Endothelial cell of umbilical vein (primary cell): Measurements from ENCODE around the gene RBM17. TPM values are rescaled to one million over a fixed set of nuclear protein-coding genes. Genes with fewer than 3 reads are reported as not detected.

Experiments used
- BruUV-seq: library from RNA; stranded (reverse); fragments of 400-500 nt; replicated peaks from 2 replicates; lab custom pipeline; 2021; lab: Mats Ljungman, UMichigan
- CTCF ChIA-PET: fragments of 300-600, 350-600 bp; sonication (Branson Sonifier 250); formaldehyde crosslinking; loops from one replicate; lab custom pipeline; 2021; ENCODE audit warnings: antibody characterized with exemption, inconsistent platforms; lab: Charles Lee
- POLR2A ChIA-PET: fragments of 300-600, 350-600 bp; sonication (Branson Sonifier 250); formaldehyde crosslinking; loops from one replicate; lab custom pipeline; 2021; ENCODE audit warnings: antibody characterized with exemption, inconsistent platforms; lab: Charles Lee
- DNase-seq: peaks from one replicate; pipeline ENCODE4 v3.0.0-alpha.2; 2011; ENCODE audit warnings: low read depth, low spot score
- FAIRE-seq: peaks from 2 replicates; lab custom pipeline; 2011; peaks lifted over from hg19 to GRCh38; lab: Jason Lieb, UNC
- H2AFZ ChIP-seq: 2 replicates; pipeline ENCODE4 v1.6.0; 2012; ENCODE audit warnings: low read depth, low read length, control low read depth, inconsistent platforms
- H3K27ac ChIP-seq: 2 replicates; pipeline ENCODE4 v1.5.1; 2011; ENCODE audit warnings: low read depth, mild to moderate bottlenecking, control low read depth, low read length, moderate library complexity; ENCODE audit not compliant: insufficient read depth
- H3K27me3 ChIP-seq, 2 experiments: 2 replicates each; pipeline versions ENCODE4 v1.6.0 to v1.6.1; 2011; ENCODE audit warnings: low read length in 2 of 2, mixed read lengths in 1 of 2; ENCODE audit not compliant: control insufficient read depth in 2 of 2, insufficient read depth in 2 of 2
- H3K36me3 ChIP-seq, 2 experiments: 2 replicates in 1 of 2; 3 replicates in 1 of 2; pipeline ENCODE4 v1.5.1; 2011; ENCODE audit warnings: low read length in 2 of 2, mild to moderate bottlenecking in 1 of 2, moderate library complexity in 1 of 2; ENCODE audit not compliant: control insufficient read depth in 2 of 2, insufficient read depth in 2 of 2; ENCODE audit errors: extremely low read depth in 1 of 2
- H3K4me1 ChIP-seq: 3 replicates; pipeline ENCODE4 v1.5.1; 2011; ENCODE audit warnings: mild to moderate bottlenecking, low read length; ENCODE audit not compliant: control insufficient read depth, insufficient read depth; ENCODE audit errors: extremely low read depth
- H3K4me2 ChIP-seq: 2 replicates; pipeline ENCODE4 v1.6.1; 2011; ENCODE audit warnings: low read length, control low read depth, mixed read lengths; ENCODE audit not compliant: insufficient read depth
- H3K4me3 ChIP-seq, 3 experiments: fragments of 200-600 bp in 1 of 3; sonication (generic), shearing (Covaris generic) in 1 of 3; replicated peaks in 1 of 3; 2 replicates each; pipeline ENCODE4 v1.5.1; 2011 to 2016; ENCODE audit warnings: control low read depth in 3 of 3, low read length in 3 of 3, mild to moderate bottlenecking in 2 of 3, inconsistent platforms in 1 of 3, low read depth in 1 of 3, moderate library complexity in 1 of 3; ENCODE audit not compliant: insufficient read depth in 1 of 3
- H3K79me2 ChIP-seq: 2 replicates; pipeline ENCODE4 v1.6.0; 2012; ENCODE audit warnings: low read length, inconsistent platforms; ENCODE audit not compliant: control insufficient read depth, insufficient read depth
- H3K9ac ChIP-seq: replicated peaks from 2 replicates; pipeline ENCODE3; 2011; ENCODE audit warnings: low read length, control low read depth; ENCODE audit not compliant: insufficient read depth; ENCODE audit errors: extremely low read depth
- H3K9me1 ChIP-seq: replicated peaks from 3 replicates; pipeline ENCODE4 v1.6.0; 2011; ENCODE audit warnings: mild to moderate bottlenecking, low read length; ENCODE audit not compliant: control insufficient read depth, insufficient read depth; ENCODE audit errors: extremely low read depth
- H3K9me3 ChIP-seq: replicated peaks from 2 replicates; pipeline ENCODE4 v1.5.1; 2012; ENCODE audit warnings: low read length, inconsistent platforms; ENCODE audit not compliant: control insufficient read depth, insufficient read depth
- H4K20me1 ChIP-seq: replicated peaks from 2 replicates; pipeline ENCODE3; 2011; ENCODE audit warnings: mild to moderate bottlenecking, low read length; ENCODE audit not compliant: control insufficient read depth, insufficient read depth; ENCODE audit errors: extremely low read depth
- EZH2 ChIP-seq: IDR thresholded peaks from 2 replicates; pipeline ENCODE4 v1.6.1; 2012; ENCODE audit warnings: borderline replicate concordance, low read depth, mild to moderate bottlenecking, moderate library complexity, low read length, inconsistent platforms; ENCODE audit not compliant: severe bottlenecking
- FOS ChIP-seq: IDR thresholded peaks from 2 replicates; pipeline ENCODE4 v1.6.1; 2011; ENCODE audit warnings: mild to moderate bottlenecking, low read length, moderate library complexity, borderline replicate concordance; ENCODE audit not compliant: insufficient read depth
- GATA2 ChIP-seq: IDR thresholded peaks from 2 replicates; pipeline ENCODE4 v1.7.0; 2011; ENCODE audit warnings: low read depth, mild to moderate bottlenecking, moderate library complexity, mixed read lengths, low read length; ENCODE audit not compliant: insufficient read length, insufficient read depth
- JUN ChIP-seq: IDR thresholded peaks from 2 replicates; pipeline ENCODE4 v1.6.1; 2011; ENCODE audit warnings: borderline replicate concordance, low read depth; ENCODE audit not compliant: insufficient read length, insufficient read depth
- MYC ChIP-seq: IDR thresholded peaks from one replicate; pipeline ENCODE4 v1.6.1; 2011; ENCODE audit warnings: mild to moderate bottlenecking, low read depth, low read length
- POLR2A ChIP-seq: IDR thresholded peaks from 2 replicates; pipeline ENCODE4 v1.6.1; 2012; ENCODE audit warnings: low read depth, mild to moderate bottlenecking, control low read depth, low read length
- POLR2AphosphoS5 ChIP-seq: IDR thresholded peaks from 2 replicates; pipeline ENCODE4 v1.6.1; 2012; ENCODE audit warnings: low read depth, mild to moderate bottlenecking, control low read depth, low read length, moderate library complexity; ENCODE audit not compliant: insufficient read depth
- dilution Hi-C: fragments of 300-500 bp; cut with MboI; formaldehyde crosslinking; loops from one replicate; pipeline ENCODE4 v1.15.0; 2019; ENCODE audit warnings: low sequenced_read_pairs; ENCODE audit not compliant: extremely low pct_ligation_motif_present
- intact Hi-C: fragments of 100-400 bp; cut with micrococcal nuclease; formaldehyde crosslinking; loops from one replicate; pipeline ENCODE4 v1.10.0; 2022
- polyA plus RNA-seq, 4 experiments: library from polyadenylated mRNA; depleted of rRNA in 3 of 4; stranded (reverse) in 3 of 4; unstranded in 1 of 4; fragments of >200 nt; gene quantifications; 2 replicates each; pipeline versions ENCODE4 v1.2.1 to v1.2.3, GENCODE V29; 2011 to 2012; ENCODE audit warnings: missing spikeins in 1 of 4
- total RNA-seq: library from RNA; stranded (reverse); gene quantifications from 2 replicates; pipeline ENCODE4 v1.2.3, GENCODE V29; 2021
- TF ChIP-seq, protein P1 (sequence below), 2 donors: IDR thresholded peaks; 1 replicate in 1 of 2; 2 replicates in 1 of 2; pipeline ENCODE4 v1.5.1; 2011; ENCODE audit warnings: low read length in 2 of 2, mild to moderate bottlenecking in 2 of 2, moderate library complexity in 2 of 2, control low read depth in 1 of 2, inconsistent platforms in 1 of 2, low read depth in 1 of 2; ENCODE audit not compliant: insufficient read depth in 1 of 2; ENCODE audit errors: extremely low read depth in 1 of 2
- TF ChIP-seq, protein P2 (sequence below): IDR thresholded peaks from 2 replicates; pipeline ENCODE4 v1.6.1; 2011; ENCODE audit not compliant: insufficient read depth, insufficient read length

Gene RBM17
- total and polyA plus RNA-seq, 2 donors (not counting 3 experiments of a cell fraction or from before 2014, with no cell fraction given): 23.1 to 148 TPM

DNA sequence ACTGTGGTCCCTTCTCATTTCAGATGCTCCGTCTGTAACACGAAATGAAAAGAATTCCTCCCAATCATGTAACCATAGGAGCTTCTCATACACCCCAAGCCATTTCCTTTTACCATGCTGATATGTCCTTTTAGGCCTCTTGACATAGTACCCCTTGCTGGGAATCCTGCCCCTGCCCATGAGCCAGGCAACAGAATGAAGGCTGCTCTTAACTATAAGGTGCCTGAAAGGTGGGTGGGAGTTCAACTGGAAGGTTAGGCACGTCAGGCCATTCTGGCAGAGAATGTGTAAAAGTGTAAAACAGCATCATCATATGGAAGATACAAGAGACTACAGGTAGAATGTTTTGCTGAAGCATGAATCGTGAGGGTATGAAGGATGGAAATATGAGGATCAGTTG lies 49.1 kb upstream of the RBM17 start:
- no peaks in the 10 kb centered on the region for H3K9me3 ChIP-seq
- no peaks in the 10 kb centered on the region for H3K9me1 ChIP-seq
- no peaks in the 10 kb centered on the region for H3K36me3 ChIP-seq
- DNase-seq: no peak
- POLR2A ChIA-PET: no interaction called here
- TF ChIP-seq FOS (no peak), GATA2 (no peak), MYC (no peak), POLR2A (no peak), POLR2AphosphoS5 (no peak), JUN (no peak), EZH2 (no peak)
- TF ChIP-seq, protein P1, sequence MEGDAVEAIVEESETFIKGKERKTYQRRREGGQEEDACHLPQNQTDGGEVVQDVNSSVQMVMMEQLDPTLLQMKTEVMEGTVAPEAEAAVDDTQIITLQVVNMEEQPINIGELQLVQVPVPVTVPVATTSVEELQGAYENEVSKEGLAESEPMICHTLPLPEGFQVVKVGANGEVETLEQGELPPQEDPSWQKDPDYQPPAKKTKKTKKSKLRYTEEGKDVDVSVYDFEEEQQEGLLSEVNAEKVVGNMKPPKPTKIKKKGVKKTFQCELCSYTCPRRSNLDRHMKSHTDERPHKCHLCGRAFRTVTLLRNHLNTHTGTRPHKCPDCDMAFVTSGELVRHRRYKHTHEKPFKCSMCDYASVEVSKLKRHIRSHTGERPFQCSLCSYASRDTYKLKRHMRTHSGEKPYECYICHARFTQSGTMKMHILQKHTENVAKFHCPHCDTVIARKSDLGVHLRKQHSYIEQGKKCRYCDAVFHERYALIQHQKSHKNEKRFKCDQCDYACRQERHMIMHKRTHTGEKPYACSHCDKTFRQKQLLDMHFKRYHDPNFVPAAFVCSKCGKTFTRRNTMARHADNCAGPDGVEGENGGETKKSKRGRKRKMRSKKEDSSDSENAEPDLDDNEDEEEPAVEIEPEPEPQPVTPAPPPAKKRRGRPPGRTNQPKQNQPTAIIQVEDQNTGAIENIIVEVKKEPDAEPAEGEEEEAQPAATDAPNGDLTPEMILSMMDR (IDR thresholded peaks at IDR 0.05; ENCODE audit: extremely low read depth in 1 of 2, insufficient read depth in 1 of 2, low read depth in 1 of 2, low read length in 2 of 2): no peak
- TF ChIP-seq, protein P2, sequence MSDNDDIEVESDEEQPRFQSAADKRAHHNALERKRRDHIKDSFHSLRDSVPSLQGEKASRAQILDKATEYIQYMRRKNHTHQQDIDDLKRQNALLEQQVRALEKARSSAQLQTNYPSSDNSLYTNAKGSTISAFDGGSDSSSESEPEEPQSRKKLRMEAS: no peak
- H3K79me2 ChIP-seq: no peaks in the 10 kb centered on the region
- H3K9ac ChIP-seq: no peak overlapping the region
- no peak overlapping the region for H3K4me2 ChIP-seq
- H3K4me3 ChIP-seq: no peak overlapping the region
- H4K20me1 ChIP-seq: no peaks in the 10 kb centered on the region
- no TSS peak for BruUV-seq
- no peak for FAIRE-seq
- CTCF ChIA-PET: no interaction called here
- H3K27me3 ChIP-seq: peaks cover 6 to 11% of the 10 kb centered on the region in 2 experiments
- dilution Hi-C loops (no loop called here), intact Hi-C loops (no loop called here)
- no peaks in the 10 kb centered on the region for H3K4me1 ChIP-seq
- no peak overlapping the region for H3K27ac ChIP-seq
- no peak overlapping the region for H2AFZ ChIP-seq
